NK-92 (cell line): Measurements from ENCODE around the gene KCNIP4.

Experiments
- DNase-seq: peaks from one replicate; lab custom pipeline; 2025; ENCODE audit not compliant: unreplicated experiment; lab: John Stamatoyannopoulos, UW

KCNIP4 gene

DNA sequence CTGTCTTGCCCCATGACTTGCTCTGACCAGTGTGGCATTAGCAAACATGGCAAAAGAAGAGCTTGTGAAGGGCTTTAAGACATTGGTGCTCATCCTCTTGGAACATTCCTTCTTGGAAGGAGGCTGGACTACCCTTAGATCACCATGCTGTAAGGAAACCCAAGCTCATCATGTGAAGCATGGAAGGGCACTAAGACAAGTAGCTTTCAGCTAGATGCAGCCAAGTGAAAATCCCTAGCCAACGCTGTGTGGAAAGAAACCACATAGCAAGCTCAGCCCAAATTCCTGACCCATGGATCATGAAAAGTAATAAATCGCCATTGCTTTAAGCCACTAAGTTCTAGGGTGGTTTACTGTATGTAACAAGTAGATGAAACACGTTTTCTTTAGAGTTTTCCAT, 1260.7 kb downstream of the KCNIP4 start:
- no peak for DNase-seq

DNA sequence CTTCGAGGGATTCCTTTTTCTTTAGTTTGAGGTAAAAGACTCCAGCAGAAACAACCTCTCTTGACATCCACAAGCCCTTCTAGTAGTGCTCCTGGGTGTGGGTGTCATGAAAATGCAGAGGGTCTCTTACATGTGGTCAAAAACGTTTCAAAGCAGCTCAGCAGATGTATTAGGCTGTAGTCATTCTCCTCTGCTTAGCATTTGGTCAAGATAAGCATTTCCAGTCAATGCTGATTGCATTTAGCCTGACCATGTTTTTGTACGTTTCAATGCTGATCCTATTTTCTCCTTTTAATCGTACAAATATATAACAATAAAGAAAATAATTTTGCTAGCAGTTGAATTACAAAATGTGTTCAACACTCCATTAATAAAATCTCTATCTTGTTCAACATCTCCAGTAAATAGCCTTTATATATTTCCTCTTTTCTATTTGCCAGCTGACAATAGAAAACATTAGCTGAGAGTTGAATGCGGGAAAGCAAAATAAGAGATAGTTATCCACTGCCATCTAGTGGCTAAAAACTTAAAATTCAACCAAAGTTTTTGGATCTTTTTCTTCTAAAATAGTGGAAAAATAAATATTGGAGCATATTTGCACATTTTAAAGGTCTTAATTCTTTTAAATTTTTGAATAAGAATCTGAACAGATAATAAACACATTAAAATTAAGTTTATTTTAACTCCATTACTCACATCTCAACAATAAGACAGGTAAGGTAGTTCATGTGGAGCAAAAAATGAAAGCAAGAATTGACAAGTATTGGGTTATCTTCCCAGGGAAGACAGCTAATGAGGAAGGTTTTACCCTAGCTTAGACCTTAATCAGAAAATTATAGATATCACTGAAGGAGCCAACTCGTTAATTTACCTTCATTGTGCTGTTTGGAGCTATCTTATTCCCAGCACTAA, 1263.5 kb downstream of the KCNIP4 start:
- no peak for DNase-seq

DNA sequence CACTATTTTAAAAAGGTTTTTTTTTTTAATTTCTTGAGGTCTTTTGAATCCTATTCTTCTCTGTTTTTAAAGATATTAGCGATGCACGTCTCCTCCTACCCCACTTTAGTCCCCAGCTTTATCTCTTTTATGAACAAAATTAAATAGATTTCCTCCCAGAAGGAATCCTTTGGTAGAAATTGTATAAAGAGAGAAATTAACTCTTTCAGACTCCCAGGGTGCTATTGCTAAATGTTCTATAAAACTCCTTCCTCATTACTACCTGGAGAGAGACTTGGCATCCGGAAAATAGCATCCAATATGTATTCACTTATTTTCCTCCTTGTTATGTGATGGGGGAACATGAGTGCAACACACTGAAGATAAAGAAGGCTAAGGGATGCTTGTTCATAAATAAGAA, 1264.8 kb downstream of the KCNIP4 start:
- DNase-seq: no peak

DNA sequence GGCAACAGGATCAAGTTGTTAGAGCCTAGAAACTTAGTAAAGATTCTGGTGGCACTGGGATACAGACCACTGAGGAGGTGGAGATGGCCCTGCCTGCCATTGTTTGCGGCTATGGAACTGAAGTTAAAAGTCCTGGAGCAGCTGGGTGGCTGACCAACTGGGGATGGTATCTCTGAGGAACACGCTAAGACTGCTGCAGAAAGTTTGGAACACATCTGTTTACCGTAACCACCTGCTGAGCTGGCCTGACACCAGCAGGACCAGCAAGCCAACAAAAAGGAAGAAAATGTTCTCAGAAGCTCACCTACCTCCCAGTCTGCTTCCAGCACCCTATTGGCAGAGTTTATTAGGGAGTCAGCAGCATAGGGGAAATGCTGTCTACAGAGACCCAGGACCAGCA, 1265.7 kb downstream of the KCNIP4 start:
- DNase-seq: no peak

DNA sequence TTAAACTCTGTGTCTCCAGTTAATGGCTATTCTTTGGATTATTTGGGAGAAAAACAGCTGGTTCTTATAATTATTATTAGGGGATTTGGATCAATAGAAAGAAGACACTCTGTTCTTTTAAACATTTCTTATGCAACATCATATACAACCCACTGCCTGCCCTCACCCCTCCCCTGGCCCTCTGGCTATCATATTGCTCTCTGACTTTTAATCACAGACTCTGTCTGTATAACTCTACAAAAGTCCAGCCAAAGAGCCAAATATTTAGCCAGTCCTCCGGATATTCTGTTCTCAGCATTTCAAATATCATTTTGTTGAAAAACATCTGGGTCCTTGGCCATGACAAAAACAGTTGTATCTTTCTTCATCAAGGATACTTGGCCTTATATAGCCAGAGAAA, 1267.3 kb downstream of the KCNIP4 start:
- no peak for DNase-seq

DNA sequence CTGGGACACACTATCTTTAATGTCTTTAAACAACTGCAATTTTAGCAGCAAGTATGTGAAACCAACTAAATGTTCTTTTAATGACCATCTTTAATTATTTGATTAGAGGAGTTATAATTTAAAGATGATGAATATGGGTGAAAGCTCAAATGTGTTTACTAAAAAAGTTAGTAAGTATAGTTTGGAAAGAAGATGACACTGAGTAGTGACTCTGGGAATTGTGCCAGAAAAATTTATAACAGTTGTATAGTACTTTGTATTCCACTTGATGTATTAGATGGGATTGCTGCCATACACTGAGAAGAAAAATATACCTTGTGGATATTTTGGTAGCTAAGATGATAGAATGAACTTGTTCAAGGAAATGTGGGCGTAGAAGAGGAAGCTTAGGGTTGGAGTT, 1267.8 kb downstream of the KCNIP4 start:
- no peak for DNase-seq

DNA sequence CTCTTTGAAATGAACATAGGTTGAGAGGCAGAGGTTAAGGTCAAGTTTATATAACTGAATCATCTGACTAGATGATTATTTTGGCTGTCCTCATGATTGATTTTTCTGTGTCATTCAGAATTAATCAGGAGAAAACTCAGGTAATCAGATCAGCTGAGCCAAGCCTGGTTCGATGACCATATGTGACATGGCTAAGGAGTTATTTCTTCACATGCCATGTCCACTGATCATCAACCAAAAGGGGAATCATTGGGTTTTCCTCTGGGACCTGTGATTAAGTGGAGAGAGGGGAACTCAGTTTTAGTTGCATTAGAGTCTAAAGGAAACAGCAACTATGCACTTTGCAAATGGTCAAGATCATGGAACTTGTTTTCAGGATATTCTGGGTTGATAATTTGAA, 1268.6 kb downstream of the KCNIP4 start:
- no peak for DNase-seq
